EL (cell line): ENCODE measurements around the gene OR5AU1.

Experiments used
- DNase-seq: peaks from one replicate; pipeline ENCODE4 v3.0.0-alpha.2; 2016

Gene OR5AU1

DNA sequence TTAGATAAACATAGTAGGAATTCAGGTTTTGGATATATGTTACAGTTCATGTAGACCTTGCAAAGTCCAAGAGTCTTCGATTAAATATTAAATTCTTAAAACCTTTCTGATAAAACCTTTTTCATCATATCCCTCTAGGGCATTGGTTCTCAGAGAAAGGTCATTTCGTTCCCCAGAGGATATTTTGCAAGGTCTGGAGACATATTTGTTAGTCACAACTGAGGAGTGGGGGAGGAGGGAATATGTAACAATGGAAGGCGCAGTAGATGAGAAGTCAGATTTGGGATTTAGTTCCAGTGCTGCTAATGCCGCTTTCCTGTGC lies 49.7 kb downstream of the OR5AU1 start:
- no peak for DNase-seq

DNA sequence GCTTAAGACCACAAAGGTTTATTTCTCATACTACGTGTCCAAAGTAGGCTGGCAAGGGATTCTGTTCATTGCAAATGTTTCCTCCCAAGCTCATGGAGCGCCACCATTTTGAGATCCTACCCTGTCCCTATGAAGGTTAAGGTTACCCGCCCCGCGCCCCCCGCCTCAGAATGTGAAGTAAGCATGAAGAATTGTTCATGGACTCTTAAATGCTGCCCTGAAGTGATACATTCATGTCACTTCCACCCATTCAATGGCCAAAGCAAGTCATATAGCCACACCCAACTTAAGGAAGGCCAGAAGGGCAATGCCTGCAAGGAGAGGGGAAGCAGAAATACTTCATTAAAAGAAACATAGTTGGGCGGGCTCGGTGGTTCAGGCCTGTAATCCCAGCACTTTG lies 50.8 kb downstream of the OR5AU1 start:
- DNase-seq = no peak
